ENCODE data around the gene TFE3.

DNA sequence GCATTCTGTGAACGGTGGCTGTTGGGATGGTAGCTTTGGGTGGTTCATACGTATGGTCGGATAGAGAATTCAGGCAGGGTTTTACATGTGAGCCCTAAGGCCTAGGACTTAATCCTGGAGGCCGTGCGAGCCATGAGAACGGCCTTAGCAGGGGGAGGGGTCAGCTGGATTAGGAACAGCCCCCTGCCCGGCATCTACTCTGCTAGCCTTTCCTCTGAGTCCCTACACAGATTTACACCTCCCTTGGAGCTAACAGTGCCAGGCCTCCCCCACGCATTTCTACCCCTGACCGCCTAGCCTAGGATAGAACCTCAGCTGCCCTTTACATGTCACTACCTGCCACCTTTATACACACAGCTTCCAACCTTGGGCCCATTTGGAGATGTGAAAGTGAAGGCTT, 23.5 kb upstream of the TFE3 start:
- no peak for TF ChIP-seq POLR2AphosphoS5 (IDR thresholded peaks at IDR 0.05; ENCODE audit: low read depth, low read length)
- TF ChIP-seq POLR2A (IDR thresholded peaks at IDR 0.05; ENCODE audit: low read depth, low read length): no peak
- no peak for TF ChIP-seq TAF1 (IDR thresholded peaks at IDR 0.05; ENCODE audit: borderline replicate concordance, low read depth, low read length)

Measured in GM12892 (cell line).